ENCODE results near the gene FCHSD2. TPM values are rescaled to one million over a fixed set of nuclear protein-coding genes. Genes with fewer than 3 reads are reported as not detected.
"Not testable (repeated sequence)": the region's sequence is repeated elsewhere in the genome, so short reads cannot be mapped to it uniquely, and the experiment has no call there.

FCHSD2 gene
- polyA plus RNA-seq, 2 of the 4 experiments (the other 2 are of a cell fraction) = 10.5 to 19.0 TPM

DNA sequence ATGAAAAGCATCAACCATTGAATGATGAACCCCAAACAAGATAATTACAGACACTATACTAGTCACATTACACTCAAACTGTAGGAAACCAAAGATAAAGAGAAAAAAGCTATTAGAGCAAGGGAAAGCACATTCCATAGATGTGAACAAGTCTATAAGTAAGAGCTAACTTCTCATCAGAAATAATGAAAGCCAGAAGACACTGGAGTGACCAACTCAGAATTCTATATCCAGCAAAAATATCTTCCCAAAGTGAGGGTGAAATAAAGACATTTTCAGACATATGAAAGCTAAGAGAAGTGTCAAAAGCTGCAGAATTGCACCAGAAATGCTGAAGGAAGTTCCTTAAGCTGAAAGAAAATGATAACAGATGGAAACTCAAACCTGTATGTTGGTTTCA lies 17.3 kb downstream of the FCHSD2 start:
- CTCF ChIA-PET = interaction anchor here (0.7 to 3.9 kb wide), 5 partner anchors 13 to 361 kb away, joined by 3 to 11 read pairs (median 3); partner anchors contain the start of gene FCHSD2
- no peak overlapping the region for H3K4me3 ChIP-seq

DNA sequence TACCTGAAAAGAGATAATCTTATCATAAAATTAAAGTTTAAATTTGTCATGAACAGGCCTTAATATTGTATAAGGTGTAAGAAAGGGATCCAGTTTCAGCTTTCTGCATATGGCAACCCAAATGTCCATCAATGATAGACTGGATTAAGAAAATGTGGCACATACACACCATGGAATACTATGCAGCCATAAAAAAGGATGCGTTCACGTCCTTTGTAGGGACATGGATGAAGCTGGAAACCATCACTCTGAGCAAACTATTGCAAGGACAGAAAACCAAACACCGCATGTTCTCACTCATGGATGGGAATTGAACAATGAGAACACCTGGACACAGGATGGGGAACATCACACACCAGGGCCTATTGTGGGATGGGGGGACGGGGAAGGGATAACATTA lies 18.2 kb downstream of the FCHSD2 start:
- H3K4me3 ChIP-seq; H3K27ac ChIP-seq; ATAC-seq; H3K4me1 ChIP-seq; FAIRE-seq; POLR2A ChIA-PET; H3K9me3 ChIP-seq; DNase-seq (ENCODE audit: low read depth in 1 of 2, low spot score in 1 of 2); H3K4me2 ChIP-seq: not testable (repeated sequence)
- 97% methylated on average over 4 of the region's 4 CpGs for WGBS (ENCODE audit: missing lambda C conversion rate)
- CTCF ChIA-PET = interaction anchor here (0.7 to 3.0 kb wide), 2 partner anchors 292 to 360 kb away, joined by 3 to 9 read pairs; no protein-coding TSS in a partner anchor

More for the DNA sequence above, 17.3 kb downstream of the FCHSD2 start:
- H3K9me3 ChIP-seq = no peaks in the 10 kb centered on the region
- H3K4me1 ChIP-seq = no peaks in the 10 kb centered on the region
- POLR2A ChIA-PET = no interaction called here
- no peak for ATAC-seq
- FAIRE-seq = no peak
- no peak overlapping the region for H3K27ac ChIP-seq
- no peak for DNase-seq (ENCODE audit: low read depth in 1 of 2, low spot score in 1 of 2)
- H3K4me2 ChIP-seq = no peak overlapping the region
- TF ChIP-seq CBX8 (IDR thresholded peaks at IDR 0.05) (no peak), EHF (CRISPR knock-in tag; IDR thresholded peaks at IDR 0.05) (no peak), PHF8 (IDR thresholded peaks at IDR 0.05; ENCODE audit: borderline replicate concordance, low read depth) (no peak), CEBPB (IDR thresholded peaks at IDR 0.05) (no peak), HOXA7 (CRISPR knock-in tag; IDR thresholded peaks at IDR 0.05) (no peak), RFX5 (IDR thresholded peaks at IDR 0.05) (no peak), POLR2AphosphoS2 (conservative IDR thresholded peaks at IDR 0.05; ENCODE audit: low read length) (no peak)
- TF ChIP-seq, protein P1, sequence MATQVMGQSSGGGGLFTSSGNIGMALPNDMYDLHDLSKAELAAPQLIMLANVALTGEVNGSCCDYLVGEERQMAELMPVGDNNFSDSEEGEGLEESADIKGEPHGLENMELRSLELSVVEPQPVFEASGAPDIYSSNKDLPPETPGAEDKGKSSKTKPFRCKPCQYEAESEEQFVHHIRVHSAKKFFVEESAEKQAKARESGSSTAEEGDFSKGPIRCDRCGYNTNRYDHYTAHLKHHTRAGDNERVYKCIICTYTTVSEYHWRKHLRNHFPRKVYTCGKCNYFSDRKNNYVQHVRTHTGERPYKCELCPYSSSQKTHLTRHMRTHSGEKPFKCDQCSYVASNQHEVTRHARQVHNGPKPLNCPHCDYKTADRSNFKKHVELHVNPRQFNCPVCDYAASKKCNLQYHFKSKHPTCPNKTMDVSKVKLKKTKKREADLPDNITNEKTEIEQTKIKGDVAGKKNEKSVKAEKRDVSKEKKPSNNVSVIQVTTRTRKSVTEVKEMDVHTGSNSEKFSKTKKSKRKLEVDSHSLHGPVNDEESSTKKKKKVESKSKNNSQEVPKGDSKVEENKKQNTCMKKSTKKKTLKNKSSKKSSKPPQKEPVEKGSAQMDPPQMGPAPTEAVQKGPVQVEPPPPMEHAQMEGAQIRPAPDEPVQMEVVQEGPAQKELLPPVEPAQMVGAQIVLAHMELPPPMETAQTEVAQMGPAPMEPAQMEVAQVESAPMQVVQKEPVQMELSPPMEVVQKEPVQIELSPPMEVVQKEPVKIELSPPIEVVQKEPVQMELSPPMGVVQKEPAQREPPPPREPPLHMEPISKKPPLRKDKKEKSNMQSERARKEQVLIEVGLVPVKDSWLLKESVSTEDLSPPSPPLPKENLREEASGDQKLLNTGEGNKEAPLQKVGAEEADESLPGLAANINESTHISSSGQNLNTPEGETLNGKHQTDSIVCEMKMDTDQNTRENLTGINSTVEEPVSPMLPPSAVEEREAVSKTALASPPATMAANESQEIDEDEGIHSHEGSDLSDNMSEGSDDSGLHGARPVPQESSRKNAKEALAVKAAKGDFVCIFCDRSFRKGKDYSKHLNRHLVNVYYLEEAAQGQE (IDR thresholded peaks at IDR 0.05) = no peak
- TF ChIP-seq, protein P2, sequence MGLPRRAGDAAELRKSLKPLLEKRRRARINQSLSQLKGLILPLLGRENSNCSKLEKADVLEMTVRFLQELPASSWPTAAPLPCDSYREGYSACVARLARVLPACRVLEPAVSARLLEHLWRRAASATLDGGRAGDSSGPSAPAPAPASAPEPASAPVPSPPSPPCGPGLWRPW (IDR thresholded peaks at IDR 0.05) = no peak

DNA sequence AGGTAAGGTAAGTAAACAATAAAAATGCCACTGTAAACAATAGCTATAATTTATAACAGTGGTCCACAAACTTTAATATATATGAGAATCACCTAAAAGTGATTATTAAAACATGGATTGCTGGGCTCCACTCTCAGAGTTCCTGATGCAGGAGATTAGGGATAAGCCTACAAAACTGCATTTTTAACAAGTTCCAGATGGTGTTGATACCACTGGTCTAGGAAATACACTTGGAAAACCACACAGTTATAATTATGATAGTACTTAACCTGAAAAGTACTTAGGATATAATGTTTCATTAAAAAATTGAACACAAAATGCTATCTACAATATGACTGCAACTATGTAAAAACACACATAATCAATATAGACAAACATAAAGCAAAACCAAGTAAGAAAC lies 20.4 kb downstream of the FCHSD2 start:
- ATAC-seq (no peak), FAIRE-seq (no peak), DNase-seq (ENCODE audit: low read depth in 1 of 2, low spot score in 1 of 2) (no peak)
- POLR2A ChIA-PET = interaction anchor here (0.6 kb wide), 1 partner anchor 66 kb away, joined by 3 read pairs; no protein-coding TSS in a partner anchor
- H3K4me2 ChIP-seq = no peak overlapping the region
- no peaks in the 10 kb centered on the region for H3K9me3 ChIP-seq
- TF ChIP-seq MYC (IDR thresholded peaks at IDR 0.05; ENCODE audit: borderline replicate concordance, low read length) (no peak), CBX2 (IDR thresholded peaks at IDR 0.05; ENCODE audit: borderline replicate concordance, low read depth) (no peak), EP300 (IDR thresholded peaks at IDR 0.05) (no peak), FOXS1 (CRISPR knock-in tag; IDR thresholded peaks at IDR 0.05) (no peak), JUNB (IDR thresholded peaks at IDR 0.05) (no peak), POLR2AphosphoS2 (conservative IDR thresholded peaks at IDR 0.05; ENCODE audit: low read length) (no peak), ESRRA (IDR thresholded peaks at IDR 0.05; ENCODE audit: borderline replicate concordance, low read length) (no peak), CHD4 (IDR thresholded peaks at IDR 0.05; ENCODE audit: borderline replicate concordance) (no peak), SREBF2 (IDR thresholded peaks at IDR 0.05) (no peak), KDM1A (IDR thresholded peaks at IDR 0.05; ENCODE audit: low read depth) (no peak)
- TF ChIP-seq, protein P1 (IDR thresholded peaks at IDR 0.05) = no peak
- TF ChIP-seq, protein P3, sequence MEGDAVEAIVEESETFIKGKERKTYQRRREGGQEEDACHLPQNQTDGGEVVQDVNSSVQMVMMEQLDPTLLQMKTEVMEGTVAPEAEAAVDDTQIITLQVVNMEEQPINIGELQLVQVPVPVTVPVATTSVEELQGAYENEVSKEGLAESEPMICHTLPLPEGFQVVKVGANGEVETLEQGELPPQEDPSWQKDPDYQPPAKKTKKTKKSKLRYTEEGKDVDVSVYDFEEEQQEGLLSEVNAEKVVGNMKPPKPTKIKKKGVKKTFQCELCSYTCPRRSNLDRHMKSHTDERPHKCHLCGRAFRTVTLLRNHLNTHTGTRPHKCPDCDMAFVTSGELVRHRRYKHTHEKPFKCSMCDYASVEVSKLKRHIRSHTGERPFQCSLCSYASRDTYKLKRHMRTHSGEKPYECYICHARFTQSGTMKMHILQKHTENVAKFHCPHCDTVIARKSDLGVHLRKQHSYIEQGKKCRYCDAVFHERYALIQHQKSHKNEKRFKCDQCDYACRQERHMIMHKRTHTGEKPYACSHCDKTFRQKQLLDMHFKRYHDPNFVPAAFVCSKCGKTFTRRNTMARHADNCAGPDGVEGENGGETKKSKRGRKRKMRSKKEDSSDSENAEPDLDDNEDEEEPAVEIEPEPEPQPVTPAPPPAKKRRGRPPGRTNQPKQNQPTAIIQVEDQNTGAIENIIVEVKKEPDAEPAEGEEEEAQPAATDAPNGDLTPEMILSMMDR (IDR thresholded peaks at IDR 0.05) = no peak
- TF ChIP-seq, protein P4, sequence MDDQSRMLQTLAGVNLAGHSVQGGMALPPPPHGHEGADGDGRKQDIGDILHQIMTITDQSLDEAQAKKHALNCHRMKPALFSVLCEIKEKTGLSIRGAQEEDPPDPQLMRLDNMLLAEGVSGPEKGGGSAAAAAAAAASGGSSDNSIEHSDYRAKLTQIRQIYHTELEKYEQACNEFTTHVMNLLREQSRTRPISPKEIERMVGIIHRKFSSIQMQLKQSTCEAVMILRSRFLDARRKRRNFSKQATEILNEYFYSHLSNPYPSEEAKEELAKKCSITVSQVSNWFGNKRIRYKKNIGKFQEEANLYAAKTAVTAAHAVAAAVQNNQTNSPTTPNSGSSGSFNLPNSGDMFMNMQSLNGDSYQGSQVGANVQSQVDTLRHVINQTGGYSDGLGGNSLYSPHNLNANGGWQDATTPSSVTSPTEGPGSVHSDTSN (IDR thresholded peaks at IDR 0.05) = no peak
- H3K27ac ChIP-seq = no peak overlapping the region
- H3K4me3 ChIP-seq = no peak overlapping the region
- CTCF ChIA-PET = interaction anchor here (0.6 to 2.2 kb wide), 7 partner anchors 9 to 206 kb away, joined by 3 to 12 read pairs (median 4); no protein-coding TSS in a partner anchor
- no peaks in the 10 kb centered on the region for H3K4me1 ChIP-seq
